Measurements from ENCODE around the gene JAKMIP2.

Gene JAKMIP2

DNA sequence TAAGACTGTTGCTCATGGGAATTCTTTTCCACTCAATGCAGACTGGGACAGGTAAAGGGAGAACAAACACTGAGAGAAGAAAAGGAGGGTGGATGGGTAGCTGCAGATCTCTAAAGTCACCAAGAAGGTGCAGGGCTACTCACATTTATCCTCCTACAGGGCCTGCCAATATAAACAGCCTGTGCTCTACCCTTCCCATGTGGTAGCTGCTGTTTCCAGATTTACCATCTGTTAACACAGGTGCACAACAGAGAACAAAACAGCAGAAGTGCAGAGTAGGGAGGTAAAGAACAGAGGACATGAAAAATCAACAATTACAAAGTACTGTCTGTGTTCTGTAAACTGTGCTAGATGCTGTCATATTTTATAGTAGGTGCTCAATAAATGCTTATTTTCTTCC lies 26.0 kb downstream of the JAKMIP2 start:
- no peak for TF ChIP-seq EP300 (IDR thresholded peaks at IDR 0.05; ENCODE audit: borderline replicate concordance)
- TF ChIP-seq TCF12 (IDR thresholded peaks at IDR 0.05; ENCODE audit: low read depth): no peak

DNA sequence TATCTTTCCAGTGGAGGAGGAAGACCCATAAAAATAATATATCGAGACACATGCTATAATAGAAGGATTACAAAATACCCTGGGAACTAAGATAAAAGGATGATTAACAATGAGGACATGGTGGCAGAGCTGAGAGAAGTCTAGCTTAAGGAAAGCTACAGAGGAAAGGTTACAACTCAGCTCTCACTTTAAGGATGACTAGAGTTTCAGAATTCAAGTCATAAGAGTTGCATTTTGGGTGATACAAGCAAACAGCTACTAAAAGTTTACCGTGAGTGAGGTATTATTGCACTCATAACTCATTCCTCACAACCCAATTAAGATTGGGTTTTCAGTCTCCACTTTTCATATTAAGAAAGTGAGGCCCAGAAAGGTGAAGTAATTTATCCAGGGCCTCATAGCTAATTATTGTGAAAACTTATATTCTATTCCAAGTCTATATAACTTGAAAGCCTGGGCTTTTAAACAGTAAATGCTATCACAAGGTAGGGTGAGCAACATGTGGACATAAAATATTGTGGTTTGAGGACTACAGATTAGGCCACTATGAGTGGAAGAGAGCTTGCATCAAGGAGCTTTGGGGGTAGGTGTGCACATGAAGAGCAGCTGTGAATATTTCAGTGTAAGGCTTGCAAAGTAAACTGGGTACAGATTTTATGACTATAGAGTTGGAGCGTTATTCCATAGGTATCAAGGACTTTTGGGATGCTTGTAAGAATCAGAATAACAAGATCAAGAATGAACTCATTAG lies 28.0 kb downstream of the JAKMIP2 start:
- TF ChIP-seq EP300 (IDR thresholded peaks at IDR 0.05; ENCODE audit: borderline replicate concordance) (no peak), ZBTB7A (IDR thresholded peaks at IDR 0.05; ENCODE audit: low read depth) (no peak), EGR1 (IDR thresholded peaks at IDR 0.05) (no peak), TAF1 (IDR thresholded peaks at IDR 0.05; ENCODE audit: low read depth) (no peak), CREB1 (IDR thresholded peaks at IDR 0.05; ENCODE audit: low read depth) (no peak), RAD21 (IDR thresholded peaks at IDR 0.05; ENCODE audit: low read depth) (no peak), YY1 (IDR thresholded peaks at IDR 0.05; ENCODE audit: low read depth) (no peak), NFIC (IDR thresholded peaks at IDR 0.05) (no peak), TEAD4 (IDR thresholded peaks at IDR 0.05) (no peak), CEBPB (IDR thresholded peaks at IDR 0.05) (no peak), FOXM1 (IDR thresholded peaks at IDR 0.05; ENCODE audit: borderline replicate concordance, low read depth) (no peak), TCF12 (IDR thresholded peaks at IDR 0.05; ENCODE audit: low read depth) (no peak)
- TF ChIP-seq, protein P1, sequence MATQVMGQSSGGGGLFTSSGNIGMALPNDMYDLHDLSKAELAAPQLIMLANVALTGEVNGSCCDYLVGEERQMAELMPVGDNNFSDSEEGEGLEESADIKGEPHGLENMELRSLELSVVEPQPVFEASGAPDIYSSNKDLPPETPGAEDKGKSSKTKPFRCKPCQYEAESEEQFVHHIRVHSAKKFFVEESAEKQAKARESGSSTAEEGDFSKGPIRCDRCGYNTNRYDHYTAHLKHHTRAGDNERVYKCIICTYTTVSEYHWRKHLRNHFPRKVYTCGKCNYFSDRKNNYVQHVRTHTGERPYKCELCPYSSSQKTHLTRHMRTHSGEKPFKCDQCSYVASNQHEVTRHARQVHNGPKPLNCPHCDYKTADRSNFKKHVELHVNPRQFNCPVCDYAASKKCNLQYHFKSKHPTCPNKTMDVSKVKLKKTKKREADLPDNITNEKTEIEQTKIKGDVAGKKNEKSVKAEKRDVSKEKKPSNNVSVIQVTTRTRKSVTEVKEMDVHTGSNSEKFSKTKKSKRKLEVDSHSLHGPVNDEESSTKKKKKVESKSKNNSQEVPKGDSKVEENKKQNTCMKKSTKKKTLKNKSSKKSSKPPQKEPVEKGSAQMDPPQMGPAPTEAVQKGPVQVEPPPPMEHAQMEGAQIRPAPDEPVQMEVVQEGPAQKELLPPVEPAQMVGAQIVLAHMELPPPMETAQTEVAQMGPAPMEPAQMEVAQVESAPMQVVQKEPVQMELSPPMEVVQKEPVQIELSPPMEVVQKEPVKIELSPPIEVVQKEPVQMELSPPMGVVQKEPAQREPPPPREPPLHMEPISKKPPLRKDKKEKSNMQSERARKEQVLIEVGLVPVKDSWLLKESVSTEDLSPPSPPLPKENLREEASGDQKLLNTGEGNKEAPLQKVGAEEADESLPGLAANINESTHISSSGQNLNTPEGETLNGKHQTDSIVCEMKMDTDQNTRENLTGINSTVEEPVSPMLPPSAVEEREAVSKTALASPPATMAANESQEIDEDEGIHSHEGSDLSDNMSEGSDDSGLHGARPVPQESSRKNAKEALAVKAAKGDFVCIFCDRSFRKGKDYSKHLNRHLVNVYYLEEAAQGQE (IDR thresholded peaks at IDR 0.05; ENCODE audit: low read depth): no peak
- TF ChIP-seq, protein P2, sequence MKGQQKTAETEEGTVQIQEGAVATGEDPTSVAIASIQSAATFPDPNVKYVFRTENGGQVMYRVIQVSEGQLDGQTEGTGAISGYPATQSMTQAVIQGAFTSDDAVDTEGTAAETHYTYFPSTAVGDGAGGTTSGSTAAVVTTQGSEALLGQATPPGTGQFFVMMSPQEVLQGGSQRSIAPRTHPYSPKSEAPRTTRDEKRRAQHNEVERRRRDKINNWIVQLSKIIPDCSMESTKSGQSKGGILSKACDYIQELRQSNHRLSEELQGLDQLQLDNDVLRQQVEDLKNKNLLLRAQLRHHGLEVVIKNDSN (IDR thresholded peaks at IDR 0.05): no peak
- TF ChIP-seq, protein P3, sequence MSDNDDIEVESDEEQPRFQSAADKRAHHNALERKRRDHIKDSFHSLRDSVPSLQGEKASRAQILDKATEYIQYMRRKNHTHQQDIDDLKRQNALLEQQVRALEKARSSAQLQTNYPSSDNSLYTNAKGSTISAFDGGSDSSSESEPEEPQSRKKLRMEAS (IDR thresholded peaks at IDR 0.05): no peak

DNA sequence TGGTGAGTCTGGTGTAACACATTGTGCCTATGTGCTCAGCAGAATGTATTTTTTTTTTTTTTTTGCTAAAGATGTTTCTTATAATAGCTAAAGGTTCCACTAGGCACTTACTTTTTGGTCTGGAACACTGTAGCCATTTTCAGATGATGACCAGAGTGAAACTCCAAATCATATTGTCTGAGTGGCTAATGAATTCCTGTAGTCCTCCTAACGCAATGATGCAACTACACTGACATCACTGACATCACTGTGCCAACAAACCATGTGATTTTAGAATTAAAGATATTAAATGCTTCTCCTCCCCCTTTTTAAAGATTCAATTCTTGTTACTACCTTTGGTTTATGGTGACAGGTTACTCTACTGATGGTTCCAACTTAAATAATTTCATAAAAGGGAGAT lies 28.8 kb downstream of the JAKMIP2 start:
- TF ChIP-seq, protein P2 (IDR thresholded peaks at IDR 0.05): no peak
- no peak for TF ChIP-seq TEAD4 (IDR thresholded peaks at IDR 0.05)
- TF ChIP-seq, protein P1 (IDR thresholded peaks at IDR 0.05; ENCODE audit: low read depth): no peak
- TF ChIP-seq CREB1 (IDR thresholded peaks at IDR 0.05; ENCODE audit: low read depth): no peak
- TF ChIP-seq EGR1 (IDR thresholded peaks at IDR 0.05): no peak
- no peak for TF ChIP-seq CEBPB (IDR thresholded peaks at IDR 0.05)
- TF ChIP-seq YY1 (IDR thresholded peaks at IDR 0.05; ENCODE audit: low read depth): no peak
- TF ChIP-seq TAF1 (IDR thresholded peaks at IDR 0.05; ENCODE audit: low read depth): no peak
- no peak for TF ChIP-seq TCF12 (IDR thresholded peaks at IDR 0.05; ENCODE audit: low read depth)
- no peak for TF ChIP-seq RAD21 (IDR thresholded peaks at IDR 0.05; ENCODE audit: low read depth)

DNA sequence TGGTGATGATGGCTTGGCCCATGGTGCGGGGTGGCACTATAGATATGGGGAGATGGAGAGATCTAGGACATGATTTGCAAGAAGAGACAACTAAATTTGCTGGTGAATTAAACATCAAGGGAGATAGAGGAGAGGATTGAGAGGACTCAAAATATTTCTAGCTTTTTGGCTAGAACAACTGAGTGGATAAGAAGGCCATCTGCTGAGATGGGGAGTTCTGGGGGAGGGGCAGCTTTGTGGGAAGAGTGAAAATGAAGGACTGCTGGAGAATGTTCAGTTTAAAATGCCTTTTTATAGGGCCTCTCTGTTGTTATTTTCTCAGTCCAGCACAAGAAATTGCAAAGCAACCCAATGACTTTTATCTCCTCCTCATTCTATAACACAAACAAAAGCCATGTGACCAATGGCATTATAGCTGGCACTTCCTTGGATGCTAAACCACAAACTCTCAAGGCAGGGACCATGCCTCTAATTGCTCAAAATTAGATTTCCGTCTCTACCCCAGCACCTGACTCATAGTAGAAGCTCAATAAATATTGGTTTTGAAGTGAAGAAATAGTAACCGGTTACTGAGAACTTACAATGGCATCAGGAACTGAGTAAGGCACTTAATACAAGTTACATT lies 29.8 kb downstream of the JAKMIP2 start:
- no peak for TF ChIP-seq TCF12 (IDR thresholded peaks at IDR 0.05; ENCODE audit: low read depth)
- TF ChIP-seq FOXM1 (IDR thresholded peaks at IDR 0.05; ENCODE audit: borderline replicate concordance, low read depth): no peak
- TF ChIP-seq, protein P1 (IDR thresholded peaks at IDR 0.05; ENCODE audit: low read depth): no peak
- no peak for TF ChIP-seq RAD21 (IDR thresholded peaks at IDR 0.05; ENCODE audit: low read depth)
- no peak for TF ChIP-seq EGR1 (IDR thresholded peaks at IDR 0.05)

DNA sequence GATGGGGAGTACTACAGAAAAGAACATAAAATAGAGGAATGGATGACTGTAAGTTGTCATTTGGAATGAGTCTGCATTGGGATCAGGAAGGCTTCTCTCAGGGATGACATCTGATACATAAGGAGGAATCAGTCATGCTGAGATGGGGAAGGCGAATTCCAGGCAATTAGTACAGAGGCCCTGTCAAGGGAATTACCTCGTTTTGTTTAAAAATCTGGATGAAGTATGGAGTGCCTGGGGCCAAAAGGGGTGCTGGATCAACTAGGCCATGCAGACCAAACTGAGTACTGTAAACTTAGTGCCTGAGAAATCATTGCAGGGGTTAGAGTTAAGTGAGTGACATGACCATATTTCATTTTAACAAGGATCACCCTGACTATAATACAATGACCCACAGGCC lies 30.5 kb downstream of the JAKMIP2 start:
- TF ChIP-seq EP300 (IDR thresholded peaks at IDR 0.05; ENCODE audit: borderline replicate concordance): no peak
- no peak for TF ChIP-seq CEBPB (IDR thresholded peaks at IDR 0.05)
- no peak for TF ChIP-seq CREB1 (IDR thresholded peaks at IDR 0.05; ENCODE audit: low read depth)
- TF ChIP-seq YY1 (IDR thresholded peaks at IDR 0.05; ENCODE audit: low read depth): no peak
- TF ChIP-seq, protein P2 (IDR thresholded peaks at IDR 0.05): no peak
- TF ChIP-seq EGR1 (IDR thresholded peaks at IDR 0.05): no peak
- TF ChIP-seq TEAD4 (IDR thresholded peaks at IDR 0.05): no peak
- TF ChIP-seq, protein P1 (IDR thresholded peaks at IDR 0.05; ENCODE audit: low read depth): no peak
- no peak for TF ChIP-seq NFIC (IDR thresholded peaks at IDR 0.05)
- TF ChIP-seq TCF12 (IDR thresholded peaks at IDR 0.05; ENCODE audit: low read depth): no peak
- TF ChIP-seq RAD21 (IDR thresholded peaks at IDR 0.05; ENCODE audit: low read depth): no peak
- TF ChIP-seq TAF1 (IDR thresholded peaks at IDR 0.05; ENCODE audit: low read depth): no peak
- no peak for TF ChIP-seq ZBTB7A (IDR thresholded peaks at IDR 0.05; ENCODE audit: low read depth)
- no peak for TF ChIP-seq FOXM1 (IDR thresholded peaks at IDR 0.05; ENCODE audit: borderline replicate concordance, low read depth)
- TF ChIP-seq, protein P3 (IDR thresholded peaks at IDR 0.05): no peak

All from Ishikawa (cell line).